ENCODE measurements around the gene VASN. TPM values are rescaled to one million over a fixed set of nuclear protein-coding genes. Genes with fewer than 3 reads are reported as not detected.
A peak's percentile ranks its signal among the peaks of the same experiment; 100 is the strongest.
"Not testable (repeated sequence)": the region's sequence is repeated elsewhere in the genome, so short reads cannot be mapped to it uniquely, and the experiment has no call there.

VASN gene
- total RNA-seq, 1 donor from 2014 or later = 3.1 TPM

GRCh38 chr16:4393240-4393600, 21.6 kb downstream of the VASN start:
- TF ChIP-seq EZH2phosphoT487 (IDR thresholded peaks at IDR 0.05) (no peak), CTCF (IDR thresholded peaks at IDR 0.05) (no peak), EZH2 (IDR thresholded peaks at IDR 0.05) (no peak)
- no peaks in the 10 kb centered on the region for H3K79me2 ChIP-seq (ENCODE audit: low read depth)
- peak overlapping the region; percentile 48 for H2AFZ ChIP-seq (replicated peaks)
- no peak overlapping the region for H3K9ac ChIP-seq
- H3K4me2 ChIP-seq = peak overlapping the region; percentile 45
- H3K4me3 ChIP-seq = no peak overlapping the region
- no peaks in the 10 kb centered on the region for H3K36me3 ChIP-seq
- H4K20me1 ChIP-seq (ENCODE audit: low read depth) = no peaks in the 10 kb centered on the region
- no peaks in the 10 kb centered on the region for H3K9me3 ChIP-seq (ENCODE audit: low read depth)
- H3K27ac ChIP-seq = peak overlapping the region; percentile 50
- Mint-ChIP-seq H3K36me3 (peaks cover 2% of the 10 kb centered on the region), H3K4me3 (no peak overlapping the region), H3K27ac (no peak overlapping the region), H3K27me3 (ENCODE audit: insufficient read depth, low read depth) (peaks cover 8% of the 10 kb centered on the region), H3K4me1 (peaks cover 39% of the 10 kb centered on the region), H3K9me3 (no peaks in the 10 kb centered on the region)
- H3F3A ChIP-seq (ENCODE audit: low read depth) = peaks cover 28% of the 10 kb centered on the region
- no peak for DNase-seq (ENCODE audit: low spot score)
- H3K27me3 ChIP-seq = no peaks in the 10 kb centered on the region
- peaks cover 48% of the 10 kb centered on the region for H3K4me1 ChIP-seq

GRCh38 chr16:4393850-4394249, 22.2 kb downstream of the VASN start:
- not testable (repeated sequence) for H3K27me3 ChIP-seq; H3K9ac ChIP-seq; H4K20me1 ChIP-seq (ENCODE audit: low read depth); H3K27ac Mint-ChIP-seq; H3K36me3 Mint-ChIP-seq; H3K36me3 ChIP-seq; H3K79me2 ChIP-seq (ENCODE audit: low read depth); DNase-seq (ENCODE audit: low spot score); H3K27ac ChIP-seq; H3K27me3 Mint-ChIP-seq (ENCODE audit: insufficient read depth, low read depth); H3K4me3 Mint-ChIP-seq; H3K4me3 ChIP-seq; H3K9me3 ChIP-seq (ENCODE audit: low read depth); H3K9me3 Mint-ChIP-seq; H3K4me2 ChIP-seq; H2AFZ ChIP-seq (replicated peaks)
- peaks cover 42% of the 10 kb centered on the region for H3K4me1 ChIP-seq
- peaks cover 38% of the 10 kb centered on the region for H3K4me1 Mint-ChIP-seq
- H3F3A ChIP-seq (ENCODE audit: low read depth) = peaks cover 28% of the 10 kb centered on the region

DNA sequence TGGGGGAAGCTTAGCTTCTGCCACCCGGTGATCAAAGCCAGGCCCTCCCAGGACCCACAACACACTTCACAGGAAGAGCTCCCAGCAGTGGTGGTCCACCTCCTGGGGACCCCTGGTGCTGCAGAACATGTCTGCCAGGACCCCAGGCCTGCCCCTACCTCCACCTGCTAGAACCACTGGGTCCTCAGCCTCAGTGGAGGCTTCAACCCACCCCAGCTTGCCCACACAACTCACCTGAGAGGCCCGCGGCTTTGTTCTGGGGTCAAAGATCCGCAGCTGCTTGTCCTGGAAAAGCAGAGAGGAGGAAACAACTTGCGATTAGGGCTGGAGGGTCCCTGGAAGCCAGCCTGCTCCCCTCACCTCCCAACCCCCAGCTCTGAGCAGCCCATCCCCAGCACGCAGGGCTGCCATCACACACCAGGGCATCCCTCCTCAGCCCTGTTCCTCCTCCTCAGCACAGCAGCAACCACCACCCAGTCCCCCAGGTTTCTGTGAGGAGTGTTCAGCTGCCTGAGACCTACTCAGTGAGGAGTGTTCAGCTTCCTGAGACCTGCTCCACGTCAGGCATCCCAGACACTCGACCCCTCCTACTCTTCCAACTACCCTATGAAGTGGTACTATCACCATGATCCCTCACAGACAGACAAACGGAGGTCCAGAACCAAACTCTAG, 23.5 kb downstream of the VASN start:
- no peak overlapping the region for H3K4me3 Mint-ChIP-seq
- peaks cover 2% of the 10 kb centered on the region for H3K36me3 Mint-ChIP-seq
- TF ChIP-seq CTCF (IDR thresholded peaks at IDR 0.05) (no peak), EZH2phosphoT487 (IDR thresholded peaks at IDR 0.05) (no peak), EZH2 (IDR thresholded peaks at IDR 0.05) (no peak)
- peak overlapping the region; percentile 30 for H3K27ac Mint-ChIP-seq
- no peaks in the 10 kb centered on the region for H3K9me3 Mint-ChIP-seq
- peaks cover 29% of the 10 kb centered on the region for H3K4me1 Mint-ChIP-seq
- Histone ChIP-seq H3K9me3 (ENCODE audit: low read depth) (no peaks in the 10 kb centered on the region), H3K9ac (no peak overlapping the region), H3K27ac (no peak overlapping the region), H3K4me1 (peaks cover 30% of the 10 kb centered on the region), H3K36me3 (no peaks in the 10 kb centered on the region), H3K79me2 (ENCODE audit: low read depth) (no peaks in the 10 kb centered on the region), H3K4me2 (no peak overlapping the region), H3K4me3 (no peak overlapping the region), H3F3A (ENCODE audit: low read depth) (peaks cover 24% of the 10 kb centered on the region), H4K20me1 (ENCODE audit: low read depth) (no peaks in the 10 kb centered on the region), H2AFZ (replicated peaks) (no peak overlapping the region), H3K27me3 (no peaks in the 10 kb centered on the region)
- H3K27me3 Mint-ChIP-seq (ENCODE audit: insufficient read depth, low read depth) = peaks cover 4% of the 10 kb centered on the region
- DNase-seq (ENCODE audit: low spot score) = no peak

DNA sequence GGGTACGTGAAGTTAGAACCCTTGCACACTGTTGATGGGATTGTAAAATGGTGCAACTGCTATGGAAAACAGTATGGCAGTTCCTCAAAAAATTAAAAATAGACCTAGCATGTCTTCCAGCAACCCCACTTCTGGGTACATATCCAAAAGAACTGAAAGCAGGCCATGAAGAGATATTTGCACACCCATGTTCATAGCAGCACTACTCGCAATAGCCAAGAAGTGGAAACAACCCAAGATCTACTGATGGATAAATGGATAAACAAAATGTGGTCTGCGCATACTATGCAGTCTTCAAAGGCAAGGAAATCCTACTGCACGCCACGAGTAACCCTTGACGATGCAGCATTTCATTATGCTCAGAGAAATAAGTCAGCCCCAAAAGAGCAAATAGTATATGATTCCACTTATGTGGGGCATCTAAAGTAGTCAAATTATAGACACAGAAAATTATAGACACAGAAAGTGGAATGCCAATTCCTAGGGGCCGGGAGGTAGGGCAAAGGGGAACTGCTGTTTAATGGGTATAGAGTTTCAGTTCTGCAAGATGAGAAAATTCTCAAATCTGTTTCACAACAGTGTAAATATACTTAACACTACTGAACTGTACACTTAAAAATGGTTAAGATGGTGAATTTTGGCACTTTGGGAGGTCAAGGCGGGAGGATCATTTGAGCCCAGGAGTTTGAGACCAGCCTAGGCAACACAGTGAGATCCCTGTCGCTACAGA, 27.5 kb downstream of the VASN start:
- H2AFZ ChIP-seq (replicated peaks) = no peak overlapping the region
- Mint-ChIP-seq H3K9me3 (no peaks in the 10 kb centered on the region), H3K27ac (no peak overlapping the region)

More for the DNA sequence above, 27.5 kb downstream of the VASN start:
- Histone ChIP-seq H3K9ac (no peak overlapping the region), H3K36me3 (no peaks in the 10 kb centered on the region), H3K27me3 (no peaks in the 10 kb centered on the region), H3K79me2 (ENCODE audit: low read depth) (no peaks in the 10 kb centered on the region), H4K20me1 (ENCODE audit: low read depth) (no peaks in the 10 kb centered on the region), H3F3A (ENCODE audit: low read depth) (no peaks in the 10 kb centered on the region), H3K9me3 (ENCODE audit: low read depth) (no peaks in the 10 kb centered on the region), H3K4me1 (no peaks in the 10 kb centered on the region), H3K27ac (no peak overlapping the region), H3K4me2 (no peak overlapping the region), H3K4me3 (no peak overlapping the region)
- no peak for DNase-seq (ENCODE audit: low spot score)
- peaks cover 9% of the 10 kb centered on the region for H3K4me1 Mint-ChIP-seq
- H3K27me3 Mint-ChIP-seq (ENCODE audit: insufficient read depth, low read depth) = peaks cover 11% of the 10 kb centered on the region
- TF ChIP-seq CTCF (IDR thresholded peaks at IDR 0.05) (no peak), EZH2phosphoT487 (IDR thresholded peaks at IDR 0.05) (no peak), EZH2 (IDR thresholded peaks at IDR 0.05) (no peak)
- peaks cover 2% of the 10 kb centered on the region for H3K36me3 Mint-ChIP-seq
- no peak overlapping the region for H3K4me3 Mint-ChIP-seq

Measured in neural progenitor cell (in vitro differentiated cells).